SU-DHL-6 (cell line): ENCODE measurements around the gene SLC25A12.

Experiments used
- H2AFZ ChIP-seq: fragments of 200-600 bp; sonication (generic); 2 replicates; pipeline ENCODE4 v1.6.1; 2014; ENCODE audit warnings: low read depth, mild to moderate bottlenecking, moderate library complexity, mixed read lengths, antibody characterized with exemption, low read length; ENCODE audit not compliant: severe bottlenecking
- H3F3A ChIP-seq: fragments of 200-600 bp; shearing (Covaris generic); 2 replicates; pipeline ENCODE4 v1.6.0; 2016; ENCODE audit warnings: antibody characterized with exemption, mild to moderate bottlenecking; ENCODE audit not compliant: insufficient read depth
- H3K27ac ChIP-seq: fragments of 200-600 bp; sonication (generic); 2 replicates; pipeline ENCODE4 v1.5.1; 2016; ENCODE audit warnings: low read depth, mild to moderate bottlenecking, low read length, moderate library complexity, mixed read lengths
- H3K27me3 ChIP-seq: fragments of 200-600 bp; sonication (generic), shearing (Covaris generic); 2 replicates; pipeline ENCODE4 v1.6.0; 2014; ENCODE audit warnings: mild to moderate bottlenecking, low read length
- H3K36me3 ChIP-seq: fragments of 200-600 bp; sonication (generic); 2 replicates; pipeline ENCODE4 v1.6.1; 2014; ENCODE audit warnings: mild to moderate bottlenecking, low read length, mixed read lengths
- H3K4me2 ChIP-seq: fragments of 300-600, 200-600 bp; shearing (Covaris generic), sonication (generic); 2 replicates; pipeline ENCODE4 v1.6.0; 2014; ENCODE audit warnings: low read length, low read depth, mild to moderate bottlenecking; ENCODE audit not compliant: poor library complexity, severe bottlenecking
- H3K4me3 ChIP-seq: fragments of 200-600 bp; sonication (generic); 2 replicates; pipeline ENCODE4 v1.5.1; 2014; ENCODE audit warnings: antibody characterized with exemption, low read length, mild to moderate bottlenecking, mixed read lengths; ENCODE audit not compliant: insufficient read depth, poor library complexity, severe bottlenecking
- H3K79me2 ChIP-seq: fragments of 200-600 bp; sonication (generic); 2 replicates; pipeline ENCODE4 v1.6.1; 2014; ENCODE audit warnings: mild to moderate bottlenecking, low read length, moderate library complexity; ENCODE audit not compliant: insufficient read depth
- H3K9ac ChIP-seq: fragments of 200-600 bp; sonication (generic); 2 replicates; pipeline ENCODE4 v1.7.0; 2014; ENCODE audit warnings: mild to moderate bottlenecking, low read length
- H3K9me2 ChIP-seq: fragments of 200-600 bp; sonication (generic); replicated peaks from 2 replicates; pipeline ENCODE4 v1.6.1; 2014; ENCODE audit warnings: low read length; ENCODE audit not compliant: insufficient read depth
- H3K9me3 ChIP-seq: fragments of 200-600 bp; sonication (generic); 2 replicates; pipeline ENCODE4 v1.6.1; 2014; ENCODE audit warnings: low read length, mixed read lengths; ENCODE audit not compliant: insufficient read depth
- H4K20me1 ChIP-seq: fragments of 200-600 bp; sonication (generic); 2 replicates; pipeline ENCODE4 v1.6.1; 2014; ENCODE audit warnings: low read depth, mild to moderate bottlenecking, antibody characterized with exemption, low read length, moderate library complexity, mixed read lengths
- CTCF ChIP-seq: fragments of 200-600 bp; sonication (generic); IDR thresholded peaks from one replicate; pipeline ENCODE4 v1.5.1; 2017; ENCODE audit warnings: antibody characterized with exemption, mild to moderate bottlenecking, low read length, moderate library complexity; ENCODE audit not compliant: insufficient read depth, poor library complexity, severe bottlenecking
- EZH2phosphoT487 ChIP-seq: fragments of 200-600 bp; sonication (generic), shearing (Covaris generic); conservative IDR thresholded peaks from 2 replicates; pipeline ENCODE4 v1.6.1; 2018; ENCODE audit warnings: mild to moderate bottlenecking, antibody characterized with exemption, low read length, moderate library complexity, mixed read lengths

SLC25A12 gene, protein sequence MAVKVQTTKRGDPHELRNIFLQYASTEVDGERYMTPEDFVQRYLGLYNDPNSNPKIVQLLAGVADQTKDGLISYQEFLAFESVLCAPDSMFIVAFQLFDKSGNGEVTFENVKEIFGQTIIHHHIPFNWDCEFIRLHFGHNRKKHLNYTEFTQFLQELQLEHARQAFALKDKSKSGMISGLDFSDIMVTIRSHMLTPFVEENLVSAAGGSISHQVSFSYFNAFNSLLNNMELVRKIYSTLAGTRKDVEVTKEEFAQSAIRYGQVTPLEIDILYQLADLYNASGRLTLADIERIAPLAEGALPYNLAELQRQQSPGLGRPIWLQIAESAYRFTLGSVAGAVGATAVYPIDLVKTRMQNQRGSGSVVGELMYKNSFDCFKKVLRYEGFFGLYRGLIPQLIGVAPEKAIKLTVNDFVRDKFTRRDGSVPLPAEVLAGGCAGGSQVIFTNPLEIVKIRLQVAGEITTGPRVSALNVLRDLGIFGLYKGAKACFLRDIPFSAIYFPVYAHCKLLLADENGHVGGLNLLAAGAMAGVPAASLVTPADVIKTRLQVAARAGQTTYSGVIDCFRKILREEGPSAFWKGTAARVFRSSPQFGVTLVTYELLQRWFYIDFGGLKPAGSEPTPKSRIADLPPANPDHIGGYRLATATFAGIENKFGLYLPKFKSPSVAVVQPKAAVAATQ

DNA sequence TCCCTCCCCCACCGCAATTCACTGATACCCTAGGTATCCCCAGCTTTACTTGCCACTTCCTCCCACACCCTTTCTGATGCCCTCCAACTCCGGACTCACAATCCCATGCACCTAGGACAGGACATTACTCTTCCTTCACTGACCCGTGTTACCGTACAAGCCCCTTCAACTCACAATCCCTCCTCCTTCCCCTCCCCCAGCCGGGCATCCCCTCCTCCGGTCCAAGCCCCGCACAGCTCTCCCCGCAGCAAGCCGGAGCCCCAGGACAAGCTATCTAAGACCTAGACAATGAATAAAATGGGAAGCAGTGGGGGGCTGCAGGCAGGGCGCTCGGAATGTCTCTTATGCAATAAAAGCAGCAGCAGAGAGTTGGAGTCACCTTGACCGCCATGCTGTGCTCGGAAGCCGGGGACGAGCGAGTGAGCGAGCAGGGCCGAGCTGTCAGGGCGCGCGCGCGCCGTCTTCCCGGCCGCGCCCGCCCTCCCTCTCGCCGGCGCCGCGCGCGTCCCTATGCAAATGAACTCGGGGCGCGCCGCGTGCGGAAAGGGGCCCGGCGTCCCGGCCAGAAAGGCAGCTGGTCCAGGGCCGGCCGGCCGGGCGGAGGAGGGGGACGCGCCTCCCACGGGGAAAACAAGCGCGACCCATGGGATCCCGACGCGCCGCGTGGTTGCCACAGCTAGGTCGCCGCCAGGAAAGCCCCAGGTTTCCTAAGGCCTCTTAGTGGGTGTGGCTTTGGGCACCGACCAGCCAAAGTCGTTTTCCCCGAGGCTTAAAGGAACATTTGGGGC lies at the start of gene SLC25A12:
TSS of gene SLC25A12 (minus strand) at position 421 of the 788 bp plus-strand sequence. CDS start at position 391, 30 bp downstream.
- no peaks in the 10 kb centered on the region for H3K9me2 ChIP-seq
- H3K27ac ChIP-seq = peak within 1 kb of the TSS; percentile 32
- no peak for TF ChIP-seq CTCF
- no peak for TF ChIP-seq EZH2phosphoT487
- H3F3A ChIP-seq = no peaks in the 10 kb centered on the region
- peak within 1 kb of the TSS; percentile 78 for H3K4me3 ChIP-seq
- H3K9me3 ChIP-seq = no peaks in the 10 kb centered on the region
- no peaks in the 10 kb centered on the region for H4K20me1 ChIP-seq
- peak within 1 kb of the TSS; percentile 88 for H3K4me2 ChIP-seq
- peak within 1 kb of the TSS; percentile 90 for H2AFZ ChIP-seq
- peak within 1 kb of the TSS; percentile 83 for H3K9ac ChIP-seq
- H3K27me3 ChIP-seq = no peaks in the 10 kb centered on the region
- H3K79me2 ChIP-seq = peaks cover 46% of the 10 kb centered on the region
- H3K36me3 ChIP-seq = peaks cover 10% of the 10 kb centered on the region; the same call in 1 of the 2 replicates

GRCh38 chr2:171941316-171941699 lies 47.3 kb upstream of the SLC25A12 start:
- Histone ChIP-seq H3K36me3 (no peaks in the 10 kb centered on the region), H3K79me2 (peaks cover 92% of the 10 kb centered on the region), H3K27me3 (no peaks in the 10 kb centered on the region), H3K9me3 (no peaks in the 10 kb centered on the region), H3K4me2 (no peak overlapping the region), H3F3A (0 out of 2 replicates have a peak, but pooled peaks cover 4% of the 10 kb centered on the region), H2AFZ (no peak overlapping the region), H3K9ac (no peak overlapping the region), H3K27ac (no peak overlapping the region), H3K9me2 (no peaks in the 10 kb centered on the region), H3K4me3 (no peak overlapping the region), H4K20me1 (peaks cover 20% of the 10 kb centered on the region; the same call in 1 of the 2 replicates)
- no peak for TF ChIP-seq CTCF
- TF ChIP-seq EZH2phosphoT487 = no peak

GRCh38 chr2:171939743-171940071 lies 45.7 kb upstream of the SLC25A12 start:
- TF ChIP-seq CTCF = no peak
- no peak for TF ChIP-seq EZH2phosphoT487
- Histone ChIP-seq H3K9ac (no peak overlapping the region), H3K36me3 (no peaks in the 10 kb centered on the region), H3K27ac (no peak overlapping the region), H3F3A (0 out of 2 replicates have a peak, but pooled peaks cover 4% of the 10 kb centered on the region), H3K9me2 (no peaks in the 10 kb centered on the region), H3K27me3 (no peaks in the 10 kb centered on the region), H3K79me2 (peaks cover 92% of the 10 kb centered on the region), H4K20me1 (peaks cover 16% of the 10 kb centered on the region; the same call in 1 of the 2 replicates), H2AFZ (no peak overlapping the region), H3K9me3 (no peaks in the 10 kb centered on the region), H3K4me3 (no peak overlapping the region), H3K4me2 (no peak overlapping the region)
